CD4-positive, alpha-beta T cell treated with Interleukin-12 subunit alpha and Interleukin-12 subunit beta, for 1 hour (primary cell): ENCODE data around the gene WFDC2.
"Not testable (repeated sequence)": the region's sequence is repeated elsewhere in the genome, so short reads cannot be mapped to it uniquely, and the experiment has no call there.

ENCODE experiments used
- DNase-seq: peaks from one replicate; pipeline ENCODE4 v3.0.0-alpha.2; 2020

WFDC2 gene

DNA sequence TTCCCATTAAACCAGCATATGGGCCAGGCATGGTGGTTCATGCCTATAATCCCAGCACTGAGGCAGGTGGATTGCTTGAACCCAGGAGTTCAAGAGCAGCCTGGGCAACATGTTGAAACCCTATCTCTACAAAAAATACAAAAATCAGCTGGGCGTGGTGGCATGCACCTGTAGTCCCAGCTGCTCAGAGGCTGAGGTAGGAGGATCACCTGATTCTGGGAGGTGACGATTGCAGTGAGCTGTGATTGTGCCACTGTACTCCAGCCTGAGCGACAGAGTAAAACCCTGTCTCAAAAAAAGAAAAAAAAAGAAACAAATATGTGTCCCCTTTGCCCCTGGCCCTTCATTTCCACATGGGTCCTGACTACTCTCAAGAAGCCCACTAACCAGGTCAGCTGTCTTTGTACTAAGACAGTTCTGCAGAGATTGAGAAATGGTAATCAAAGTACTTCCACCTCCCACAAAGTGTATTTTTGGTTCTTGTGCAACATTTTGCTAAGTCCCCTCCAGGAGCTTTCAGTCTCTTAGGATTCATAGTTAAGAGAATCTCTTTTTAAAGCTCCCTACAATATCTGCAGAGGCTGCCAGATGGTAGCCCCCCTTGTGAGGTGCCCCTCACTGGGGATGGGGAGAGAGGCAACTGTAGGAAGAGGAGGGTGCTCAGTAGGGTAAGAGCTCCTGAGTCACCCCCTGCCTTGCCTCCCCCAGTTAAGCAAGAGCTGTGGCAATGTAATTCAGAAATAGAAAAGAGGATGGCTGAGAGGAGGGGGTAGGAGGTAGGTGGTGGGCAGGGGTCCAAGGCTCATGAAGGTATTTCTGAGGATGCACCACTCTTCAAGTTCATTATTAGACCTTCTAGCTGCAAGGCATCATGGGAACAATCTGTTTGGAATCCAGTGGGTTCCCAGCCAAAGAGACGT is 16.5 kb upstream of the WFDC2 start:
- no peak for DNase-seq

DNA sequence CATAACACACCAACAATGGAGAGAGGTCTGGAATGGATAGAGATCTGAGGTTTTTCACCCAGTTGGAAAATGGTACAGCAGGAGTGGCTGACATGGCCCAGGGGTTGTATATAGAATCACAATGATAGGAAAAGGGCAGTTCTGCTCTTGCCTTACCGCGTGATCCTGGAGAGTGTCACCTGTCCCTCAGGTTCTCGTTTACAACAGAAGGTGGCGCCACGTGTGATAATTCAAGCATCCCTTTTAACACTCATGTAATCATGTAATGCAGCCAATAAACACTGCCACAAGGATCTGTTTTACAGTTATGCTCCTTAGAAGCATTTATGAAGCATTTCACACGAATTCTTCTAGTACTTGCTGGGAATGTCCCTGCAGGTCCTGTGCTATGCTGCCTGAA is 12.9 kb upstream of the WFDC2 start:
- peak; percentile 17 for DNase-seq

DNA sequence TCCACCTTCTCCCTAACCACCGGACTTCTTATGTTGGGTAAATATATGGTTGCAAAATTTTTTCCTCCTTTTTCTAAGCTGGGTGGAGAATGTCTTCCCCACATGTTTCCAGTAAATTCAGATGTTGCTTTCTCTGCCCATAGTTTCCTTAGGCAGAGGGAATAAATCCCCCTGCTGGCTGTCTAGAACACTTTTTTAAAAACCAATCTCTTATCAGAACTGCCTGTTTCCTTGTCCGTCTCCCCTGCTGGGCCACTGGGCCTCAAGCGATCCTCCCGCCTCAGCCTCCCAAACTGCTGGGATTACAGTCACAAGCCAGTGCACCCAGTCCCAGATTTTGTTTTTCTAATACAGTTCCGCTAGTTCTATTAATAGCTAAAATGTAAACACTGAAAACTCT is 9.9 kb upstream of the WFDC2 start:
- DNase-seq: no peak

DNA sequence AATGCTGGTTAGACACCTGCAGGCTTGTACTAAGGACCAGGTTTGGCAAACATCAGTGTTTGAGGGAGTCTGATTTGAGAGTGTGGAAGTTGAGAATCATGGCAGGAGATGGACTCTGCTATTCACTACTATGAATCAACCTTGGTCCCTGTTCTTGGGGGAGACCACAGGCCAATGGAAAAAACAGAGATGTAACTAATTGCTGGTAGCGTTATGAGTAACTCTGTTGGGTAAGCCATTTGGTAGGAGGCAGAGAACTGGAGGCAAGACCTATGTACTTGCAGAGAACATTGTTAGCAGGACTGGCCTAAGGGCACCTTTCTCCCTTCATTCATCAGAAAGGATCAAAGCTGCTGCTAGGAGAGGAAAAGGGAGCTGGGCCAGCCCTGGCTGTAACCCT is 8.3 kb upstream of the WFDC2 start:
- no peak for DNase-seq

DNA sequence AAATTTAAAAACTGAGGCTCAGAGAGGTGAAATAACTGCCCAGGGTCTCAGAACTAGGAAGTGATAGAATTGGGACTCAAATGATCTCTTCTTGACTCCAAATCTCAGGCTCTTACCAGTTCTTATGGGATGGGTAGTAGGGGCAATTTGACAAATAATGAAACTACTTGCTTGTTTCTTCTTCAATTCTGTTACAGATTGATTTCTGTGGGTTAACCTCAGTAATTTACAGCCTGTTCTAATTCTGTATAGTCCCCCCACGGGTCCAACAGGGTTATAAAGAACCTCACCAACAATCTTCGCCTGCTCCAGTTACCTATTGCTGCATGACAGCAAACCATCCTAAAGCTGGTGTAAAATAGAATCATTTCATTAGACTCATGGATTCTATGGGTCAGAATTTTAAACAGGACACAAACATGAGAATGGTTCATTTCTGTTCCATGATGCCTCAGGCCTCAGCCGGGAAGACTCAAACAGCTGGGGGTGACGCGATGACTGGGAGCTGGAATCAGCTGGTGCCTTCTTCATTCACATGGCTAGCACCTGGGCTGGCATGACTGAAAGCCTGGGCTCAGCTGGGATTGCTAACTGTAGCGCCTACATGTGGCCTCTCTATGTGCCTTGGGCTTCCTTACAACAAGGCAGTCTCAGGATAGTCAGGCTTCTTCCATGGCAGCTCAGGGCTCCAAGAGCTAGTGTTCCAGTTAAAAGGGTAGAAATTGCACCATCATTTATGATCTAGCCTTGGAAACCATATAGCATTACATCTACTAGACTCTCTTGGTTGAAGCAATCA is 6.6 kb upstream of the WFDC2 start:
- DNase-seq: no peak

DNA sequence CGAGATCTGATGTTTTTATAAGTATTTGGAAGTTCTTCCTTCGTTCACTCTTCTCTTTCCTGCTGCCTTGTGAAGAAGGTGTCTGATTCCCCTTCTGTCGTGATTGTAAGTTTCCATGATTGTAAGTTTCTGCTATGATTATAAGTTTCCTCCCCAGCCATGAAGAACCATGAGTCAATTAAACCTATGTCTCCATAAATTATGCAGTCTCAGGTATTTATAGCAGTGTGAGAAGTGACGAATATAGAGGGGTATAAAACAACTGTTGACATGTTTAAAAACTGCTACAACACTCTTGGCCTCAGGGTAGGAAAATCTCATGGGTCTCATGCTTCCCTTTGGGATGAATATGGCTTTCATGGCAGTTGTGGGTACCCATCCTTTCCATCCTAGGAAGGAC is 5.8 kb upstream of the WFDC2 start:
- no peak for DNase-seq

DNA sequence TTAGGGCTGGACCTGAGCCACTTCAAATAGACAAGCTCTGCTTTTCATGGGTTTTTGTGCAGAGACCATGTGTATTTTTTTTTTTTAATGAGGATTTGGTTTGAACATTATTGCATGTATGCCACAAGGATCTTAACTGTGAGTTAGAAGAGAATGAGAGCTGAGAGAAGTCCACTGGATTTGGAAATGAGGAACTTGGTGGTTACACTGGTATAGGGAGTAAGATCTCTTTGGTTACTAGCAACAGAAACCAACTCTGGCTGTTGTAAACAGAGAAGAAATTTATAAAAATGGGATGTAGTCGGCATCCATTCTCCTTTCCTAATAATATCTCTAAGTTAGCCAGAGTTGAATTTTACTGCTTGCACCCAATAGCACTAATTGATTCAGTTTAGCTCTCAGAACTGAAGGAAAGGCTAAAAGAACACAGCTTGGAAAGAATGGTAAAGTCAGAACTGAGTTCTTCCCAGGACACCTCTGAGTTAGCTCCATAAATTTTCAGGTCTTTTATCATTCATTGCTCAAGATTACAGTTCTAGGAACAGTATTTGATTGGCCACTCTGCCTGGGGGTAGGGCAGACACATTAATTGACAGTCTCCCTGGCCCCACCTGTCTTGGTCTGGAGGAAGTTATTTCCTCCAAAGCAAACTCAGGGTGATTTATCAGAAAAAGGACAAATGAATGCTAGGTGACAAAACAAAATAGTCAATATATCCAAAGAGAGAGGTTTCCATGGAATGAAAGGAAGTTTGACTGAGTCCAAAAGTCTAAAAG is 3.9 kb upstream of the WFDC2 start:
- DNase-seq: no peak

DNA sequence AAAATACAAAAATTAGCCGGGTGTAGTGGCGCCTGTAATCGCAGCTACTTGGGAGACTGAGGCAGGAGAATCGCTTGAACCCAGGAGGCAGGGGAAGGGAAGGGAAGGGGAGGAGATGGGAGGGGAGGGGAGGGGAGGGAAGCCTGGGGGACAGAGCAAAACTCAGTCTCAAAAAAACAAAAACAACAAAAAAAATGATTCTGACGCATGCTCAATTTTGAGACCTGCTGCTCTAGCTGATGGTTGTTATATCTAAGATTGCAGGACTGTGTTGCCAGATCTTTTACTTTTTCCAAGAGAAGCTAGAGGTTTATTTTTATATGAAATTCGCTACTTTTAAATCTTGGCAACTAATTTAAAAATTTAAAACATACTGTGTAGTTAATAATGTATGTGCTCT is 2.4 kb upstream of the WFDC2 start:
- no peak for DNase-seq

DNA sequence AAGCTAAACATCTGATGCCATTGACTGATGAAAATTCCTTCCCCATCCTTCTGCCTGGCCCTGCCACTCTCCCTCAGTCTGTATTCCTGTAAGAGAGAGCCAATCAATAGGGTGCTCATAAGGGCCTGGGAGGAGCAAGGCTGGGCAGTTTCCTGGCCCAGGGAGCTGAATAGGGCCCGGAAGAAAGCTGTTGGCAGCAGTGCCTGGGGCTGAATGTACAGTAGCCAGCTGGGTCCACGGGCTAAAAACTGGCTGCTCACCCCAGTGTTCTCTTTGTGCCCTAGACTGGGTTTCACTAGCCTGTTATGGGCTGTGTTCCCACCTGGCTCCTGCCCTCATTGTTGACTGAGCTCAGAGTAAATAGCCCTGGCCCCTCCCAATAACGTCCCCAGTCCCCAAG is 1.7 kb upstream of the WFDC2 start:
- DNase-seq: no peak

DNA sequence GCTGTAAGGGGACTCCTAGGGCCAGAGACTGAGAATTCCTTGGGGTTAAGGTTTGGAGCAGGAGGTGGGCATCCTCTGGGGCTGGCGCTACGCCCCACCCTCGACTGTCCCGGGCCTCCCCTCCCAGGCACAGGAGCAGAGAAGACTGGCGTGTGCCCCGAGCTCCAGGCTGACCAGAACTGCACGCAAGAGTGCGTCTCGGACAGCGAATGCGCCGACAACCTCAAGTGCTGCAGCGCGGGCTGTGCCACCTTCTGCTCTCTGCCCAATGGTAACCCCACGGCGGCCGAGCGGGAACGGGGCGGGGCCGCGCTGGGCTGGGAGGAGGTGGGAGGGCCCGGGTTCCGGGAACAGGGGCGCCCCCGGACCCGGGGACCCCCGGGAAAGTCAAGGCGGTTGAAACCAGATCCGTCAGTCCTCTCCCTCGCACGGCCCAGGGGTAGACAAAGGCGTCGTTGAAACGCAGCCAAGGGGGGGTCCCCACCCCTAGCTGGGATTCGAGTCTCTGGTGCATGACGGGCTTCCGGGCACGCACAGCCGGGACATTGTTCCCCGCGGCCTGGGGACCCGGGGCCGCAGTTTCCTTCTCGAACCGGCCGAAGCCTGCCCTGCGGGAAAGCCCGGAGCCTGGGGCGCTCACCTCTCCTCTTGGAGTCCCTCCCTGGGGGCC is 844 bp downstream of the WFDC2 start:
- no peak for DNase-seq

DNA sequence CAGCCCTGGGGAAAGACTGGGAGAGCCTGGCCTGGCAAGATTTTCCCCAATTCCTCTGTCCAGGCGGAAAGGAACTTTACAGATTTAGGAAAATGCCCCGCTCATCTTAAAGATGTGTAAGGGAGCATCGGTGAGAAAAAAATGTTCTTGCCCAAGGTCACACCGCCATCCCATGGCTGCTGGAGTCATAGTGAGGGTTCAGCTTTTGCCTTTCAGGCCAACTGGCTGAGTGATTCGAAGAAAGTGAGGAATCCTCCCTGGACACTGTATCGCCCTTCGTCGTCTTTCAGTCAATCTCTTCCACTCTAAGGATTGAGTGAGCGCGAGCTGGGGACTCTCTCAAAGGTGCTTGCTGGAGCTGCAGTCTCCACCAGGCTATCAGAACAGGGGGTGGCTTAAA is 1.4 kb downstream of the WFDC2 start:
- no peak for DNase-seq

DNA sequence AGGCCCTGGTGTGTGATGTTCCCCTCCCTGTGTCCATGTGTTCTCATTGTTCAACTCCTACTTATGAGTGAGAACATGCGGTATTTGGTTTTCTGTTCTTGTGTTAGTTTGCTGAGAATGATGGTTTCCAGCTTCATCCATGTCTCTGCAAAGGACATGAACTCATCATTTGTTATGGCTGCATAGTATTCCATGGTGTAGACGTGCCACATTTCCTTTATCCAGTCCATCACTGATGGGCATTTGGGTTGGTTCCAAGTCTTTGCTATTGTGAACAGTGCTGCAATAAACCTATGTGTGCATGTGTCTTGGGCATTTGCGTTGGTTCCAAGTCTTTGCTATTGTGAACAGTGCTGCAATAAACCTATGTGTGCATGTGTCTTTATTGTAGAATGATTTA is 2.7 kb downstream of the WFDC2 start:
- DNase-seq: not testable (repeated sequence)

DNA sequence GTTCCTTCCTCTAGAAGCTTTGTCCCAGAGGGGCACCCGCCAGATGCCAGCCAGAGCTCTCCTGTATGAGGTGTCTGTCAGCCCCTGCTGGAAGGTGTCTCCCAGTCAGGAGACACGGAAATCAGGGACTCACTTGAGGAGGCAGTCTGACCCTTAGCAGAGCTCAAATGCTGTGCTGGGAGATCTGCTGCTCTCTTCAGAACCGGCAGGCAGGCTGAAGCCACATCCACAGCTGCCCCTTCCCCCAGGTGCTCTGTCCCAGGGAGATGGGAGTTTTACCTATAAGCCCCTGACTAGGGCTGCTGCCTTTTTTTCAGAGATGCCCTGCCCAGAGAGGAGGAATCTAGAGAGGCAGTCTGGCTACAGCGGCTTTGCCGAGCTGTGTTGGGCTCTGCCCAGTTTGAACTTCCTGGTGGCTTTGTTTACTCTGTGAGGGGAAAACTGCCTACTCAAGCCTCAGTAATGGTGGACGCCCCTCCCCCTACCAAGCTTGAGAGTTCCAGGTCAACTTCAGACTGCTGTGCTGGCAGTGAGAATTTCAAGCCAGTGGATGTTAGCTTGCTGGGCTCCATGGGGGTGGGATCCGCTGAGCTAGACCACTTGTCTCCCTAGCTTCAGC is 8.1 kb downstream of the WFDC2 start:
- not testable (repeated sequence) for DNase-seq

DNA sequence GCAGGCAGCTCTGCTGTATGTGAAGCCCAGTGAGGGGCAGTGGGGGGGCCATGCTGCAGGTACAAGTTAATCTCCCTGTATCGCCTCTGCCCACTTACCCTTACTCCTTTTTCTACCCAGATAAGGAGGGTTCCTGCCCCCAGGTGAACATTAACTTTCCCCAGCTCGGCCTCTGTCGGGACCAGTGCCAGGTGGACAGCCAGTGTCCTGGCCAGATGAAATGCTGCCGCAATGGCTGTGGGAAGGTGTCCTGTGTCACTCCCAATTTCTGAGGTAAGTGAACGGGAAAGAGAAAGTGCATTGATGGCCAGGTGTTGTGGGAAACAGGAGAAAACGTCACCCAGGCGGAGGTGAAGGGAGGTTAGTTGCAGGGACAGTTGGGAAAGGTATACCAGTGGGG is 10.3 kb downstream of the WFDC2 start:
- no peak for DNase-seq

DNA sequence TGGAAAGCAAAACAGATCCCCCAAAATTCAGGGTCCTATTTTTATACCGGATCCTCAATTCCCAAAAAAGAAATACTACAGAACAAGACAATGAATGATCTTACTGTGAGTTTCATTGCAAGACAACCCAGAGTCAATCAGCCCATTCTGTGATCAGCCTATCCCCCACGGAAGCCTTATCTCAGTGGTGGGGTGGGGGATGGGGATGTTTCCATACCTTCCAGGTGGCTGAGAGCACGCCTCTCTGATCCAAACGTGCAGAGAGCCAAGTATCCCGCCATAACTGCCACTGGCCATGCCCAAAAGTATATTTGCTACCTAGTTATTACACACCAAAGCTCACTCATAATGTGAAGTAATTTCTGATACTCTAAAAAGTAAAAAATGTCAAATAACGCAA is 15.1 kb downstream of the WFDC2 start:
- no peak for DNase-seq

DNA sequence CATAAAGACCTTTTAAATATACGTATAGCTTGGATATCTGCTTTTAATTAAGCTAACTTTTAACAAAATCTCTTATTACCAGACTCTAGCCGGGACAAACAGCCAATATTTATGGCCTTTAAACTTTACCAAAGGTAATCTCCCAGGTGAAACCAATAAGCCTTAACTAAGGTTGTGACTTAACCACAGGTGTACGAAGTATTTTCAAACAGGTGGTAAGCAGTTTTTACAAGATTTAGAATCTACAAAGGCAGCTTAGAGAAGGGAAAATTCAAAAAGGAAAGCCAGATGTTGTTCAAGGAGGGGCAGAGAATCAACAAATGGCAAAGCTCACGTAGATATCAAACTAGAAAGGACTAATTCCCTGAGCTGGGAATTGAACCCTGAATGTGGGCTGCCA is 15.8 kb downstream of the WFDC2 start:
- no peak for DNase-seq

DNA sequence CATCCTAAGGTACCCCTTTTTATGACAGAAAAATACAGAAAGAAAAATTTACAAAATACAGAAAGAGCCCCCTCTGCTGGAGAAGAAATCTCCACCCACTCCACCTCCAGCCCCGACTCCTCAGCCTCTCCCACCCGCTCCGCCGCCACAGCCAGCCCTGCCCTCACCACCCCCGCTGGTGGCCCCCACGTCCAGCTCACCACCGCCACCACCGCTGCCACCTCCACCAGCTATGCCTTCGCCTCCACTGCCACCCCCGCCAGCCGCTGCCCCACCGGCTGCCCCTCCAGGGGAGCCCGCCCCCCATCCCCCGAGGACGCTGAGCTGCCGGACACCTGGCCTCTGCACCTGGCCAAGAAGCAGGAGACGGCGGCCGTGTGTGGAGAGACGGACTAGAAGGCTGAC is 17.7 kb downstream of the WFDC2 start:
- no peak for DNase-seq

DNA sequence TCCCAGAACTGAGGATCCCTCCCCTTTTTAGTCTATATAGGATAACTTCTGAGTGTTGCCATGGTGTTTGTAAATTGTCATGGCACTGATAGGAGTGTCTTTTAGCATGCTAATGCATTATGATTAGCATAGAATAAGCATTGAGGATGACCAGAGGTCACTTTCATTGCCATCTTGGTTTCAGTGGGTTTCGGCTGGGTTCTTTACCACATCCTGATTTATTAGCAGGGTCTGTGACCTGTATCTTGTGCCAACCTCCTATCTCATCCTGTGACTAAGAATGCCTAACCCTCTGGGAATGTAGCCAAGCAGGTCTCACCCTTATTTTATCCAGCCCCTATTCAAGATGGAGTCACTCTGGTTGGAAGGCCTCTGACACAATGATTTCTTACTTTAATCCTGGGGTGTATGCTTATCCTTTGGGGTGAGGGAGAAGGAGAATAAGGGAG is 19.6 kb downstream of the WFDC2 start:
- no peak for DNase-seq

DNA sequence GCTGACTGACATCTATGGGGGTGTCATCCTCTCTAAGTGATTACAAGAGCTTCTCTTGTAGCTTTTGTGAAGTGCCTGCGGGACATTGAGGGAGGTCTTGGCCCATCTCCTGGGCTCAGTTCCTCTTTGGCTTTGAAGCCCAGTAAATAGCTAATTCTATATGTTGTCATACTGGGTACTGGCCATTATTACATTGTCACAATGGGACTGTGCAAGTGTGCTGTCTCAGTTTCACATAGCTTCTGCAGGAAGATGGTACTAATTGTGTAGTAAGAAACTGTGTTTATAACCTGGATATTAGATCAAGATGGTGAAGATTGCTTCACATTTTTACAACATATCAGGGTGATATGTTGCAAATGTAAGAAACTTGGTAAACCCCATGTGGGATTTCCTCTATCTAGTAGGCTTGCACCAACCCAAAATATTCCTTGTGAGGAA is 26.0 kb downstream of the WFDC2 start:
- no peak for DNase-seq

DNA sequence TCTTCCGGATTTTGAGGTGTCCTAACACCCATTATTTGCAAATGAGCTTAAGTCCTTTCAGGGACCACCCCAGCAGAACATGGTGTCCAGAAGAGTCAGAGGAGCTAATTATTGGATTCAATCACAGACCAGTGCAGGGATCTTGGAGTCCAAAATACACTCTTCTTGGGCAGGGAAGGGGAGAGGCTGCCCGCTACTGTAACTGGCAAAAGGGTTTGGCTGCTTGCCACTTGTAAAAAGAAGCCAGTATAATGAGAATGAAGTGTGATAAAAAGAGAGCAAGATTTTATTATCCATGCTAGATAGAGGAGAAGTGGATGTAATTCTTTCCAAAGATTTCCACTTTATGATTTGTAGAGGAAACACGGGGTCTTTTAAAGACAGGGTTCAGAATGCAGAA is 26.6 kb downstream of the WFDC2 start:
- no peak for DNase-seq

DNA sequence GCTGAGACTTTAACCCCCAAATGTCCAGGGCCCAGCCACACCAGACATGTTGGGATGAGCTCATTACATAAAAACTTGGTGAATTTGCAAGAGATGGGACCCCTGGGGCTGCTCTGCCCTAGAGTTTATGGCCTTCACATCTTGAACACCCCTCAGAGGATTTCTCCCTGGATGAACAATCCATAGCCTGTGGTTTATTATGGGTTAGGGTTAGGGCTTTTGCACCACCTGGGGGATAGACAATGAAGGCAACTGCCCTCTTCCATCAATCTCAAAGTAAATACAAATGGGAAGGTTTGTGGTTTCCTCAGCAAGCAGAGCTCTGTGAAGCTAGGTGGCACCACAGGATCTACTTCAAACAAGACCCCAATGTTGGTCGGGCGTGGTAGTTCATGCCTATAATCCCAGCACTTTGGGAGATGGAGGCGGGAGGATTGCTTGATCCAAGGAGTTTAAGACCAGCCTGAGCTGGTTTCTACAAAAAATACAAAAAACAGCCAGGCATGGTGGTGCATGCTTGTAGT is 28.5 kb downstream of the WFDC2 start:
- no peak for DNase-seq

DNA sequence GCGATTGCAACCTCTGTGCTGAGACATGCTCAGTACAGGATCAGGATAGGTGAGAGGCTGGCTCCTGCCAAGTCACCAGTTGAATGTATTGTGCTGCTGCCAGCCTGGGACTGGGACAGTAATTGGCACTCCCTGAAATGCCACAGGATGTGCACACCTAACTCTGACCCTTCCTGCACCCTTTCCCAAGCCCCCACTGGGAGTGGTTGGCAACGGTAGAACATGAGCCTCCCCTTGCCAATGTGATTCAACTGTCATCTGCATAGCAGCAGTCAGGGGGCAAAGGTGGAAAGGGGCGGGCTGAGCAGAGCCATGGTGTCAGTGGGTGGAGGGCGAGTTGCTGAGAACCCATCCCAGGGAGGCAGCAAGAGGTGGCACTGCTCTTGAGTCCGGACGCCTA is 30.5 kb downstream of the WFDC2 start:
- DNase-seq: no peak
